GM21529 (cell line): ENCODE results near the gene ATG2A.

ENCODE experiments used
- ATAC-seq: cut with Tn5 transposase; IDR thresholded peaks from one replicate; pipeline ENCODE4 v1.9.1; 2021; ENCODE audit not compliant: unreplicated experiment

The ATG2A gene

GRCh38 chr11:64872790-64873488, 44.1 kb downstream of the ATG2A start:
- no peak for ATAC-seq

DNA sequence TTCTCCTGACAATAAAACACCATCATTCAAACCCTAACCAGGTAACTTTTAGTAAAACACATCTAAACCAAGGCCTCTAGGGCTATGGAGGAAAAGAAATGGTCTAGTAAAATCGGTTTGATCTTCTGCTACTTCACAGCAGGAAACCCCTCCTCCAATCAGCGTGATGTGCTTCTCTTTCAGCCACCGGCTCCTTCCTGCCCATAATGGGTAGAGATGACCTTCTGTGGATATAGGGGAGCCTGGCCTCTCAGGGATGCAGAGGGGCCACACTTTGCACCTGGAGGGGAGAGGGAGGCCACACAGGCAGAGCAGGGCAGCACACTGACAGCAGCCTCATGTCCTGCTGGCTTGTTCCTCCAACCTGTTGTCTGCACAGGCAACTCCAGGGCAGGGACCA, 45.5 kb downstream of the ATG2A start:
- ATAC-seq: no peak

GRCh38 chr11:64870893-64871466, 46.0 kb downstream of the ATG2A start:
- no peak for ATAC-seq

DNA sequence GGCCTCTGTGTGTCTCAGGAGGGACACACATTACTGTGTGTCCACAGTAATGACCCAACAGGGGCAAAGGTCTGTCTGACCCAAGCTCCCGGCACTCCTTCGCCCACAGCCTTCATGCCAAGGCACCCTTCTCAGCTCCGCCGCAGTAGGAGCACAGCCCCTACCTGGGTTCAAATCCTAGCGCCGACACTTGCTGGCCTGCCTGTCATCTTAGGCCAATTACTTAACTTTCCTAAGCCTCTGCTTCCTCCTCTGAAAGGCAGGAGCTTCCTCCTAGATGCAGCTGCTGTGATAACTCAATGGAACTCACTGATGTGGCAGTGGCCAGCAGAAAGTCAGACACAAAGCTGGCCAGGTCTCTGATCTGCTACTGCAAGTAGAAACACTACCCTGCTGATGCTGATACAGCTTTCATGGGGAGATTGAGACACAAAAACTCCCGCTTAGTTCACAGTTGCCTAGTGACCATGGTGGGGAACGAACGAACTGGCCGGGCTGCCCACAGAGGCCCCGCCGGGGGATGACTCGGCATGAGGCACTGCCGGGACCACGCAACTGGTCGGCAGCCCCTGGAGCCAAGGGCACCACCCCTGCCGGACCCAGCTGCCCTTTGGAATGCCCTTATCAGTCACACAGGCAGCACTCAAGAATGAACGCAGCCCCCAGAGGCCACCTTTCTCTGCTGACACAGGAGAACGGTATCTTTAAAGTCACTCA, 46.7 kb downstream of the ATG2A start:
- no peak for ATAC-seq

- no peak for ATAC-seq
Observed at GRCh38 chr11:64869571-64870175, 47.3 kb downstream of the ATG2A start.

DNA sequence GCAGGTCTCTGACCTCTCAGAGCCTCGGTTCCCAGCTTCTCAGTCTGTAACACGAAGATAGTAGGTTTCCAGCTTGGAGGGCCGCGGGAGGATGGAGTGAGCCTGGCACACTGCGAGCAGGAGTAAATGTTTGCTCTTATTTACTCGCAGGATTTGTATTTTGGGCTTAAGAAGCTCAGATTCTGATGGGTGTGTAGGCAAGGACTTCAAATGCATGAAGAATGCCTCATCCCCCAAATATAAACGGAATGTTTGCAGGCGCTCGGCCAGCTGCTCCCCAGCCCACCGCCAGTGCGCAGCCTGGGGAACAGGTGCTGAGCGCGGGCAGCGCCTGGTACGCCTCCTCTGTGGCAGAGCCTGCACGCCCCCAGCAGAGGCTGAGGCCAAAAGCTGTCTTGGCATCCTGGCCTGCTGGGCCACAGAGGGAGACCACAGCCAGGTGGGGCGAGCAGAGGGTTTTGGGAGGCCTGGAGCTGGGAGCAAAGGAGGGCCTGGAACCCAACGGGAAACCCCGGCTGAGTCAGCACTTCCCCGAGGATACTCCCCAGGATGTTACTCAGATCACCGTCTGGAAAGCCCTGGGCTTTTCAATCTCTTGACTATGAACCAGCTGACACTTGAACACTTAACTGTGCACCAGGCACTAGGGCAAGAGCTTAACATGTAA, 48.0 kb downstream of the ATG2A start:
- ATAC-seq: no peak

DNA sequence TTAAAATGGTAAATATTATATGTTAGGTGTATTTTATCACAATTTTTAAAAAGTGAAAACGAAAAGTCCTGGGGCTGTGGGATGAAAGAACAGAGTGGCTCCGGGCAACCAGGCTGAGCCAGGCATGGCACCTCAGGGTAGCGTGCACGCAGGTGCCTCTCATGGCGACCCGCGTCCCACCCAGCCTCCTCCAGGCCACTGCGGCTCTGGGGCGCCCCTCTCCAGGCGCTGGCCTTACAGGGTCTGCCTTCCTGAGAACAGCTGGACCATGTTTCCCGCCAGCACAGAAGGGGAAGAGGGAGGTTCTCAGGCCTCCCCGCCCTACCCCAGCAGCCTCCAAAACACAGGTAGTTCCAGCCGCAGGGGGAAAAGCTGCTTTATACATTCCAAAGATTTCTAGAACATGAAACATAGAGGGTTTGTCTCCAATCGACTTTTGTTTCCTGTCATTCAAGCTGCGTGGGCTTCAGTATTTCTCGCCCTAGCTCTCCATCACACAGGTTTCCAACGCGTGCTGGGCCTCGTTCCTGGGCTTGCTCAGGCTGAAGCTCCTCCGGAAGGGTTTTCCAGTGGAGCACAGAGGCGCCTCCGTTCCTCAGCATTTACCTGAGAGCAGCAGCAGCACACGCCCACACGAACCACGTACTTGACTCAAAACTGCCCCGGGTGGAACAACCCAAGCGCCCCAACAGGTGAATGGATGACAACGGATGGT, 49.1 kb downstream of the ATG2A start:
- no peak for ATAC-seq

GRCh38 chr11:64866173-64866491, 50.9 kb downstream of the ATG2A start:
- no peak for ATAC-seq

GRCh38 chr11:64865286-64866172, 51.5 kb downstream of the ATG2A start:
- peak; percentile 41 for ATAC-seq

DNA sequence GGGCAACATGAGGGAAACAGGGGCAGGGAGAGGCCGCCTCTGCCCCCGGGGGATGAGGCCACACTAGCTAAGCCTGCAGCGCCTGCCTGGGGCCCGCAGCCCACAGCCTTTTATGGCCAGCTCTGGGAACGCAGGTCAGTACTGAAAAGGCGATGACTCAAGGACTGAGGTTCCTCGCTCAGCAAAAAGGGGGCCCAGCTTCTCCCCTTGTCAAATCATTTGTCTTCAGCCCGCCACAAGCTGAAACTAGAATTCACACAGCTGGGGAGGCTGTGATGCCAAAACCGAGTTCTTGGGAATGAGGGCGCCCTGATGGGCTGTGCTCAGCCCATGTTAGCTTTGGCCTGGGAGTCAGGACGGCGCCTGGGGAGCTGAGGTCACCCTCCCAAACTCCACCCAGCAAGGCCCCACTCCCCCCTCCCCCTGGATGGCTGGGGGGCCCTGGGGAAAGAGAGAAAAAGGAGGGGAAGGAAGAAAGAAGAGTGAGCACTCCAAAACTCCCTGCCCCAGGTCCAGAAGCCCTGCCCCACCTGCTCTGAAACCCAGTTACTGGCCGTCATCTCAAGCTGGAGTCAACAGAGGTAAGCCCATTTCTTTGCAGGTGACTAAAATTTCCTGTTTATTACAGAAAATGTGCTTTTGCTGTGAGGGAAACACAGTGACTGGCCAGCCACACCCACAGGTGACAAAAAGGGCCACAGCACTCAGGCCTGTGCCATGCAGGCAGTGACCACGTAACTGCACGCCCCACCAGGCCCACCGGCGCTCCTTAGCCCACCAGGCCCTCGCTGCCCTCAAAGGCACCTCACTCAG, 52.3 kb downstream of the ATG2A start:
- ATAC-seq: peak; percentile 32

GRCh38 chr11:64864135-64864472, 52.9 kb downstream of the ATG2A start:
- no peak for ATAC-seq

GRCh38 chr11:64863391-64864060, 53.5 kb downstream of the ATG2A start:
- ATAC-seq: no peak

GRCh38 chr11:64862987-64863390, 54.0 kb downstream of the ATG2A start:
- no peak for ATAC-seq

- no peak for ATAC-seq
Observed at GRCh38 chr11:64861227-64861975, 55.6 kb downstream of the ATG2A start.

DNA sequence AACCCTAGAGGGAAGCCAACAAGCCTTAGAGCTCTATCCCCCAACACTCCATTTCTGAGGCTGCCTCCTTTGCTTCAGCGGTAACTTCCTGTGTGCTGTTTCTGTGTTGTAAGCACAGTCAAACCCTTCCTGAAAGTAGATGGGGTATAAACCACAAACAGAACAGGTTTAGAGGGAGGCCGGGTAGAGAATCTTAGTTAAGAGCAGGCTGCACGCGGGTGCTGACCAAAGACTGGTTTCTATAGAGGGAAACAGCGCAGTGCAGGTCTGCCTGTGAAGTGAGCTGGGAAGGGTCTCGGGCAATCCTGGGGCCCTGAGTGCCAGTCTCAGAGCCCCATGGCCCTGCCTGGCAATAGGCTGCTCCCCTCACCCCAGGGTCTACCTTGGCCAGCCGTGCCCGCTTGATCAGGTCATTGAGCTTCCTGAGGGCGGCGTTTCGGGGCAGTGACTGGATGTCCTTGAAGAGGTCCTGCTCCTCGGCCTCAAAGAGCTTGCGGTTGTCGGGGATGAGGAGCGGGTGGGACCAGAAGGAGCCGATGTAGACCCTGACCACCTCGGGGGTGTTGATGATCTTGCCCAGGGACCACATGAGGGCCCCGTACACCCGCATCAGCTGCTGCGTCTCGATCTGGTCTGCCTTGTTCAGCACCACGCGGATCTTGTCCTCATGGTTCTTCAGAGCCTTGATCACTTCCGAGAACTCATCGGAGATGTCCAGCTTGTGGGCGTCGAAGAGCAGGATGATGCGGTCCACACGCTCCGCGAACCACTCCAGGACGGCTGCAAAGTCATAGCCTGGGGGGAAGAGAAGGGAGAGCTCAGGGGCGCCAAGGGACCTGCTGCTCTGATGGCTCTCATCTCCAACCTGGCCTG, 57.2 kb downstream of the ATG2A start:
- ATAC-seq: peak; percentile 70

- ATAC-seq: peak; percentile 12
Observed at GRCh38 chr11:64858467-64859263, 58.3 kb downstream of the ATG2A start.
